HG03159 (cell line): ENCODE data around the gene GSX1.
"Not testable (repeated sequence)": the region's sequence is repeated elsewhere in the genome, so short reads cannot be mapped to it uniquely, and the experiment has no call there.

Experiments
- ATAC-seq: cut with Tn5 transposase; IDR thresholded peaks from one replicate; pipeline ENCODE4 v1.9.1; 2021; ENCODE audit warnings: mild to moderate bottlenecking, moderate library complexity; ENCODE audit not compliant: unreplicated experiment

Gene GSX1

GRCh38 chr13:27793507-27794367, 1.5 kb downstream of the GSX1 start:
- ATAC-seq, result no peak

GRCh38 chr13:27794368-27794691, 2.0 kb downstream of the GSX1 start:
- ATAC-seq, result no peak

GRCh38 chr13:27794921-27795717, 2.8 kb downstream of the GSX1 start:
- ATAC-seq, result no peak

GRCh38 chr13:27795718-27796019, 3.4 kb downstream of the GSX1 start:
- no peak for ATAC-seq

GRCh38 chr13:27796544-27797227, 4.4 kb downstream of the GSX1 start:
- no peak for ATAC-seq

- ATAC-seq, result no peak
Measured at GRCh38 chr13:27797228-27797624, 4.9 kb downstream of the GSX1 start.

- ATAC-seq, result no peak
Measured at GRCh38 chr13:27806744-27807387, 14.6 kb downstream of the GSX1 start.

- ATAC-seq, result no peak
Measured at GRCh38 chr13:27808851-27809550, 16.7 kb downstream of the GSX1 start.

- no peak for ATAC-seq
Measured at GRCh38 chr13:27810009-27810408, 17.7 kb downstream of the GSX1 start.

- no peak for ATAC-seq
Measured at GRCh38 chr13:27810461-27810860, 18.2 kb downstream of the GSX1 start.

- ATAC-seq, result no peak
Measured at GRCh38 chr13:27813826-27814225, 21.5 kb downstream of the GSX1 start.

GRCh38 chr13:27817832-27818231, 25.5 kb downstream of the GSX1 start:
- ATAC-seq, result not testable (repeated sequence)

GRCh38 chr13:27820524-27821482, 28.5 kb downstream of the GSX1 start:
- no peak for ATAC-seq

GRCh38 chr13:27821566-27821965, 29.3 kb downstream of the GSX1 start:
- no peak for ATAC-seq

GRCh38 chr13:27822258-27822872, 30.1 kb downstream of the GSX1 start:
- no peak for ATAC-seq

GRCh38 chr13:27822873-27823311, 30.6 kb downstream of the GSX1 start:
- no peak for ATAC-seq

GRCh38 chr13:27824121-27824520, 31.8 kb downstream of the GSX1 start:
- ATAC-seq, result no peak

GRCh38 chr13:27825072-27825471, 32.8 kb downstream of the GSX1 start:
- no peak for ATAC-seq
